NCI-H1694 (cell line): ENCODE results near the gene RHBDD2.

Source experiments
- DNase-seq: peaks from one replicate; lab custom pipeline; 2025; lab: John Stamatoyannopoulos, UW

RHBDD2 gene

GRCh38 chr7:75920431-75921161 is 41.8 kb downstream of the RHBDD2 start:
- no peak for DNase-seq

- DNase-seq = no peak
Measured at GRCh38 chr7:75921479-75921878, 42.6 kb downstream of the RHBDD2 start.

- DNase-seq = no peak
Measured at GRCh38 chr7:75922966-75923603, 44.3 kb downstream of the RHBDD2 start.

- DNase-seq = no peak
Measured at GRCh38 chr7:75924256-75924655, 45.4 kb downstream of the RHBDD2 start.

GRCh38 chr7:75924889-75925288 is 46.1 kb downstream of the RHBDD2 start:
- DNase-seq = no peak

GRCh38 chr7:75925717-75926435 is 47.0 kb downstream of the RHBDD2 start:
- no peak for DNase-seq

- no peak for DNase-seq
Measured at GRCh38 chr7:75928568-75928914, 49.7 kb downstream of the RHBDD2 start.

GRCh38 chr7:75931680-75932079 is 52.8 kb downstream of the RHBDD2 start:
- DNase-seq = peak; percentile 80

GRCh38 chr7:75937958-75938786 is 59.3 kb downstream of the RHBDD2 start:
- DNase-seq = no peak
